Femur (tissue), 1 donor: Measurements from ENCODE around the gene RINL.

Experiments used
- DNase-seq: peaks from one replicate; pipeline ENCODE4 v3.0.0-alpha.2; 2017

The RINL gene

GRCh38 chr19:38848299-38849146, 29.6 kb downstream of the RINL start:
- DNase-seq, result no peak

GRCh38 chr19:38846097-38846496, 32.0 kb downstream of the RINL start:
- DNase-seq, result no peak

GRCh38 chr19:38845374-38846024, 32.6 kb downstream of the RINL start:
- no peak for DNase-seq

- DNase-seq, result no peak
Observed at GRCh38 chr19:38844093-38844686, 33.9 kb downstream of the RINL start.

- DNase-seq, result no peak
Observed at GRCh38 chr19:38843175-38843758, 34.8 kb downstream of the RINL start.

- DNase-seq, result no peak
Observed at GRCh38 chr19:38842439-38843174, 35.5 kb downstream of the RINL start.

GRCh38 chr19:38841787-38842438, 36.2 kb downstream of the RINL start:
- DNase-seq, result no peak

- no peak for DNase-seq
Observed at GRCh38 chr19:38841180-38841766, 36.8 kb downstream of the RINL start.

GRCh38 chr19:38840583-38840968, 37.5 kb downstream of the RINL start:
- DNase-seq, result no peak

GRCh38 chr19:38839816-38840582, 38.1 kb downstream of the RINL start:
- DNase-seq, result no peak

GRCh38 chr19:38838986-38839761, 38.9 kb downstream of the RINL start:
- DNase-seq, result no peak

GRCh38 chr19:38838208-38838985, 39.7 kb downstream of the RINL start:
- no peak for DNase-seq

GRCh38 chr19:38837656-38838121, 40.4 kb downstream of the RINL start:
- no peak for DNase-seq

GRCh38 chr19:38836983-38837626, 41.0 kb downstream of the RINL start:
- DNase-seq, result no peak

- DNase-seq, result no peak
Observed at GRCh38 chr19:38836159-38836982, 41.7 kb downstream of the RINL start.

- DNase-seq, result no peak
Observed at GRCh38 chr19:38834590-38834989, 43.5 kb downstream of the RINL start.

GRCh38 chr19:38834104-38834490, 44.0 kb downstream of the RINL start:
- no peak for DNase-seq

- no peak for DNase-seq
Observed at GRCh38 chr19:38833092-38833425, 45.0 kb downstream of the RINL start.
